ENCODE results near the gene PDLIM1. TPM values are rescaled to one million over a fixed set of nuclear protein-coding genes. Genes with fewer than 3 reads are reported as not detected.

PDLIM1 gene
- total and polyA plus RNA-seq, 10 of the 15 experiments (the other 5 are each of a cell fraction or from before 2014, with no cell fraction given) = 95.7 to 714 (median 309) TPM

DNA sequence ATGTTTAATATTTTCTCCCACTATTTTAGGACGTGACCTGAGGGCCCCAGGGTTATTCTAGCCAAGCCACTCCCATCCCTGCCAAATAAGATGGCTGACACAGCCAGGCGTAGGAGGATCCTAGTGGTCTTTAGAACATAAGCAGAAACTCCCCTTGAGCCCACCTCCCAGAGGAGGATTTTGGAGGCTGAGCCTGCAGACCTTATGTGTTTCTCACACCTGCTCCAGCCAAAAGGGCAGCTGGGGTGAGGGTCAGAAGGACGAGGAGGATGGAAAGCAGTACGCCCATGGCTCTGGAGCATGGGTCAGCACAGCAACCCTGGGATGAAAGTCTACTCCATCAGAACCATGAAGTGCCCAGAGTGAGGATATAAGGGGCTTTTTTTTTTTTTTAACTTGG lies 39.9 kb downstream of the PDLIM1 start:
- SMC1A ChIA-PET (ENCODE audit: uncharacterized antibody, unreplicated experiment) = interaction anchor here (10.3 kb wide), 1 partner anchor 112 kb away, joined by 262 read pairs; no protein-coding TSS in a partner anchor
- Histone ChIP-seq H3K4me1 (ENCODE audit: control insufficient read depth, insufficient read depth, low read length) (peaks cover 28% of the 10 kb centered on the region), H3K4me2 (ENCODE audit: control insufficient read depth, insufficient read depth) (no peak overlapping the region), H3K79me2 (ENCODE audit: control insufficient read depth, insufficient read depth, low read length) (peaks cover 49% of the 10 kb centered on the region), H4K20me1 (ENCODE audit: control insufficient read depth, insufficient read depth) (0 out of 2 replicates have a peak, but pooled peaks cover 7% of the 10 kb centered on the region), H3K9ac (ENCODE audit: control insufficient read depth, insufficient read depth, low read length) (no peak overlapping the region), H3K4me3 (no peak overlapping the region), H3K36me3 (ENCODE audit: control insufficient read depth in 2 of 2, insufficient read depth in 2 of 2, low read length in 1 of 2) (peaks cover 30 to 44% of the 10 kb centered on the region in 2 experiments), H3K27ac (ENCODE audit: control insufficient read depth, insufficient read depth) (no peak overlapping the region), H3K27me3 (replicated peaks in 1 of 2; ENCODE audit: control insufficient read depth in 2 of 2, insufficient read depth in 2 of 2, low read length in 1 of 2) (no peaks in the 10 kb centered on the region), H2AFZ (ENCODE audit: control insufficient read depth, low read depth, low read length) (no peak overlapping the region), H3K9me3 (replicated peaks; ENCODE audit: control insufficient read depth, insufficient read depth, low read length) (no peaks in the 10 kb centered on the region)
- 99% methylated on average over 4 of the region's 4 CpGs for whole genome bisulfite sequencing (ENCODE audit: insufficient coverage, insufficient replicate concordance, low lambda C conversion rate, missing lambda C conversion rate)
- in situ Hi-C loops (cut with MboI) = no loop called here
- POLR2A ChIA-PET = no interaction called here
- TF ChIP-seq CEBPB (IDR thresholded peaks at IDR 0.05; ENCODE audit: borderline replicate concordance in 1 of 2, low read depth in 2 of 2, low read length in 2 of 2) (no peak), YBX1 (IDR thresholded peaks at IDR 0.05) (no peak), DPF2 (IDR thresholded peaks at IDR 0.05) (no peak), RFX5 (IDR thresholded peaks at IDR 0.05; ENCODE audit: low read depth, low read length) (no peak), CBFB (IDR thresholded peaks at IDR 0.05; ENCODE audit: low read depth) (no peak), NFXL1 (IDR thresholded peaks at IDR 0.05; ENCODE audit: borderline replicate concordance) (no peak), NFIC (IDR thresholded peaks at IDR 0.05; ENCODE audit: low read depth, low read length) (no peak), CBX3 (IDR thresholded peaks at IDR 0.05; ENCODE audit: borderline replicate concordance, low read depth) (no peak), JUNB (IDR thresholded peaks at IDR 0.05) (no peak), ESRRA (IDR thresholded peaks at IDR 0.05; ENCODE audit: low read length) (no peak), SREBF2 (IDR thresholded peaks at IDR 0.05; ENCODE audit: low read length) (no peak), PML (IDR thresholded peaks at IDR 0.05; ENCODE audit: low read length) (no peak)
- TF ChIP-seq, protein P1, sequence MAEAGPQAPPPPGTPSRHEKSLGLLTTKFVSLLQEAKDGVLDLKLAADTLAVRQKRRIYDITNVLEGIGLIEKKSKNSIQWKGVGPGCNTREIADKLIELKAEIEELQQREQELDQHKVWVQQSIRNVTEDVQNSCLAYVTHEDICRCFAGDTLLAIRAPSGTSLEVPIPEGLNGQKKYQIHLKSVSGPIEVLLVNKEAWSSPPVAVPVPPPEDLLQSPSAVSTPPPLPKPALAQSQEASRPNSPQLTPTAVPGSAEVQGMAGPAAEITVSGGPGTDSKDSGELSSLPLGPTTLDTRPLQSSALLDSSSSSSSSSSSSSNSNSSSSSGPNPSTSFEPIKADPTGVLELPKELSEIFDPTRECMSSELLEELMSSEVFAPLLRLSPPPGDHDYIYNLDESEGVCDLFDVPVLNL (IDR thresholded peaks at IDR 0.05; ENCODE audit: low read depth, low read length) = no peak
- TF ChIP-seq, protein P2, sequence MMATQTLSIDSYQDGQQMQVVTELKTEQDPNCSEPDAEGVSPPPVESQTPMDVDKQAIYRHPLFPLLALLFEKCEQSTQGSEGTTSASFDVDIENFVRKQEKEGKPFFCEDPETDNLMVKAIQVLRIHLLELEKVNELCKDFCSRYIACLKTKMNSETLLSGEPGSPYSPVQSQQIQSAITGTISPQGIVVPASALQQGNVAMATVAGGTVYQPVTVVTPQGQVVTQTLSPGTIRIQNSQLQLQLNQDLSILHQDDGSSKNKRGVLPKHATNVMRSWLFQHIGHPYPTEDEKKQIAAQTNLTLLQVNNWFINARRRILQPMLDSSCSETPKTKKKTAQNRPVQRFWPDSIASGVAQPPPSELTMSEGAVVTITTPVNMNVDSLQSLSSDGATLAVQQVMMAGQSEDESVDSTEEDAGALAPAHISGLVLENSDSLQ (IDR thresholded peaks at IDR 0.05) = no peak
- TF ChIP-seq, protein P3, sequence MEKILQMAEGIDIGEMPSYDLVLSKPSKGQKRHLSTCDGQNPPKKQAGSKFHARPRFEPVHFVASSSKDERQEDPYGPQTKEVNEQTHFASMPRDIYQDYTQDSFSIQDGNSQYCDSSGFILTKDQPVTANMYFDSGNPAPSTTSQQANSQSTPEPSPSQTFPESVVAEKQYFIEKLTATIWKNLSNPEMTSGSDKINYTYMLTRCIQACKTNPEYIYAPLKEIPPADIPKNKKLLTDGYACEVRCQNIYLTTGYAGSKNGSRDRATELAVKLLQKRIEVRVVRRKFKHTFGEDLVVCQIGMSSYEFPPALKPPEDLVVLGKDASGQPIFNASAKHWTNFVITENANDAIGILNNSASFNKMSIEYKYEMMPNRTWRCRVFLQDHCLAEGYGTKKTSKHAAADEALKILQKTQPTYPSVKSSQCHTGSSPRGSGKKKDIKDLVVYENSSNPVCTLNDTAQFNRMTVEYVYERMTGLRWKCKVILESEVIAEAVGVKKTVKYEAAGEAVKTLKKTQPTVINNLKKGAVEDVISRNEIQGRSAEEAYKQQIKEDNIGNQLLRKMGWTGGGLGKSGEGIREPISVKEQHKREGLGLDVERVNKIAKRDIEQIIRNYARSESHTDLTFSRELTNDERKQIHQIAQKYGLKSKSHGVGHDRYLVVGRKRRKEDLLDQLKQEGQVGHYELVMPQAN (conservative IDR thresholded peaks at IDR 0.05) = no peak
- TF ChIP-seq, protein P4, sequence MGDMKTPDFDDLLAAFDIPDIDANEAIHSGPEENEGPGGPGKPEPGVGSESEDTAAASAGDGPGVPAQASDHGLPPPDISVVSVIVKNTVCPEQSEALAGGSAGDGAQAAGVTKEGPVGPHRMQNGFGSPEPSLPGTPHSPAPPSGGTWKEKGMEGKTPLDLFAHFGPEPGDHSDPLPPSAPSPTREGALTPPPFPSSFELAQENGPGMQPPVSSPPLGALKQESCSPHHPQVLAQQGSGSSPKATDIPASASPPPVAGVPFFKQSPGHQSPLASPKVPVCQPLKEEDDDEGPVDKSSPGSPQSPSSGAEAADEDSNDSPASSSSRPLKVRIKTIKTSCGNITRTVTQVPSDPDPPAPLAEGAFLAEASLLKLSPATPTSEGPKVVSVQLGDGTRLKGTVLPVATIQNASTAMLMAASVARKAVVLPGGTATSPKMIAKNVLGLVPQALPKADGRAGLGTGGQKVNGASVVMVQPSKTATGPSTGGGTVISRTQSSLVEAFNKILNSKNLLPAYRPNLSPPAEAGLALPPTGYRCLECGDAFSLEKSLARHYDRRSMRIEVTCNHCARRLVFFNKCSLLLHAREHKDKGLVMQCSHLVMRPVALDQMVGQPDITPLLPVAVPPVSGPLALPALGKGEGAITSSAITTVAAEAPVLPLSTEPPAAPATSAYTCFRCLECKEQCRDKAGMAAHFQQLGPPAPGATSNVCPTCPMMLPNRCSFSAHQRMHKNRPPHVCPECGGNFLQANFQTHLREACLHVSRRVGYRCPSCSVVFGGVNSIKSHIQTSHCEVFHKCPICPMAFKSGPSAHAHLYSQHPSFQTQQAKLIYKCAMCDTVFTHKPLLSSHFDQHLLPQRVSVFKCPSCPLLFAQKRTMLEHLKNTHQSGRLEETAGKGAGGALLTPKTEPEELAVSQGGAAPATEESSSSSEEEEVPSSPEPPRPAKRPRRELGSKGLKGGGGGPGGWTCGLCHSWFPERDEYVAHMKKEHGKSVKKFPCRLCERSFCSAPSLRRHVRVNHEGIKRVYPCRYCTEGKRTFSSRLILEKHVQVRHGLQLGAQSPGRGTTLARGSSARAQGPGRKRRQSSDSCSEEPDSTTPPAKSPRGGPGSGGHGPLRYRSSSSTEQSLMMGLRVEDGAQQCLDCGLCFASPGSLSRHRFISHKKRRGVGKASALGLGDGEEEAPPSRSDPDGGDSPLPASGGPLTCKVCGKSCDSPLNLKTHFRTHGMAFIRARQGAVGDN (IDR thresholded peaks at IDR 0.05) = no peak
- TF ChIP-seq, protein P5, sequence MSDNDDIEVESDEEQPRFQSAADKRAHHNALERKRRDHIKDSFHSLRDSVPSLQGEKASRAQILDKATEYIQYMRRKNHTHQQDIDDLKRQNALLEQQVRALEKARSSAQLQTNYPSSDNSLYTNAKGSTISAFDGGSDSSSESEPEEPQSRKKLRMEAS (IDR thresholded peaks at IDR 0.05; ENCODE audit: low read depth, low read length) = no peak
- CTCF ChIA-PET = interaction anchor here (9.9 kb wide), 1 partner anchor 31 kb away, joined by 176 read pairs; no protein-coding TSS in a partner anchor
- RAD21 ChIA-PET (ENCODE audit: unreplicated experiment) = interaction anchor here (1.9 kb wide), 1 partner anchor 112 kb away, joined by 5 read pairs; no protein-coding TSS in a partner anchor
- ATAC-seq = no peak
- BruUV-seq (replicated peaks) = no TSS peak
- intact Hi-C loops (cut with micrococcal nuclease; ENCODE audit: unreplicated experiment) = no loop called here
- no peak for DNase-seq (ENCODE audit: low read depth, low spot score)
- no peak for FAIRE-seq

Data from GM12878 (cell line).